Measurements from ENCODE around the gene NIT2.

The NIT2 gene

GRCh38 chr3:100399341-100400071, 64.9 kb downstream of the NIT2 start:
- no peak for DNase-seq

GRCh38 chr3:100400419-100400779, 65.8 kb downstream of the NIT2 start:
- DNase-seq: peak; percentile 54

GRCh38 chr3:100400780-100401673, 66.5 kb downstream of the NIT2 start, which contains the start of the genes LNP1 and TOMM70:
LNP1 (plus strand) TSS chr3:100401539; CDS start chr3:100429730, 28,191 bp downstream.
TOMM70 (minus strand) TSS chr3:100401089; CDS start chr3:100400949, 140 bp downstream.
- DNase-seq: peak; percentile 97

GRCh38 chr3:100401674-100402041, 67.1 kb downstream of the NIT2 start:
- DNase-seq: peak; percentile 64

- DNase-seq: peak; percentile 21
These were observed 67.7 kb downstream of the NIT2 start for GRCh38 chr3:100402256-100402655.

- no peak for DNase-seq
These were observed 68.3 kb downstream of the NIT2 start for GRCh38 chr3:100402891-100403290.

GRCh38 chr3:100403362-100404249, 69.0 kb downstream of the NIT2 start:
- DNase-seq: peak; percentile 8

- DNase-seq: no peak
These were observed 69.6 kb downstream of the NIT2 start for GRCh38 chr3:100404250-100404548.

- no peak for DNase-seq
These were observed 72.6 kb downstream of the NIT2 start for GRCh38 chr3:100407164-100407563.

GRCh38 chr3:100407977-100408532, 73.5 kb downstream of the NIT2 start:
- no peak for DNase-seq
